ENCODE data around the gene TRAPPC3L.

TRAPPC3L gene

DNA sequence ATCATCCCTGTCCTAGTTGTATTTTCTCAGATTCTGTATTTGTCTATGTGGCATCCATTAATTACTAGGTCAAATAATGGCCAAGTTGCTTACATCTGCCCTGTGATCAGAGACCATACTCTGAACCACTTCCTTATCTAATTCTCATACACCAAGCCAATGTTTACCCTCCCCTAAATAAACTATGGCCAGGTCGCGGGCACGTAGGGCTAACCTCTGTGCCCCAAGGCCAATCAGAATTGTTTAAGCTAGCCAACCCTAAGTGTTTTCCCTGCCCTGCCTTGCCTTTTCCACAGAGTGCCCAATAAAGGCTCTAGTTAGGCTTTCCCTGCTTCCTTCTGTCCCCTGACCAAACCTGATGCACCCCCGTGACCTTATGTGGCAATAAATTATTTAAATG is 5.3 kb upstream of the TRAPPC3L start:
- TF ChIP-seq, protein P1, sequence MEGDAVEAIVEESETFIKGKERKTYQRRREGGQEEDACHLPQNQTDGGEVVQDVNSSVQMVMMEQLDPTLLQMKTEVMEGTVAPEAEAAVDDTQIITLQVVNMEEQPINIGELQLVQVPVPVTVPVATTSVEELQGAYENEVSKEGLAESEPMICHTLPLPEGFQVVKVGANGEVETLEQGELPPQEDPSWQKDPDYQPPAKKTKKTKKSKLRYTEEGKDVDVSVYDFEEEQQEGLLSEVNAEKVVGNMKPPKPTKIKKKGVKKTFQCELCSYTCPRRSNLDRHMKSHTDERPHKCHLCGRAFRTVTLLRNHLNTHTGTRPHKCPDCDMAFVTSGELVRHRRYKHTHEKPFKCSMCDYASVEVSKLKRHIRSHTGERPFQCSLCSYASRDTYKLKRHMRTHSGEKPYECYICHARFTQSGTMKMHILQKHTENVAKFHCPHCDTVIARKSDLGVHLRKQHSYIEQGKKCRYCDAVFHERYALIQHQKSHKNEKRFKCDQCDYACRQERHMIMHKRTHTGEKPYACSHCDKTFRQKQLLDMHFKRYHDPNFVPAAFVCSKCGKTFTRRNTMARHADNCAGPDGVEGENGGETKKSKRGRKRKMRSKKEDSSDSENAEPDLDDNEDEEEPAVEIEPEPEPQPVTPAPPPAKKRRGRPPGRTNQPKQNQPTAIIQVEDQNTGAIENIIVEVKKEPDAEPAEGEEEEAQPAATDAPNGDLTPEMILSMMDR (IDR thresholded peaks at IDR 0.05; ENCODE audit: low read depth, low read length): no peak
- TF ChIP-seq EZH2phosphoT487 (IDR thresholded peaks at IDR 0.05; ENCODE audit: low read depth): no peak
- Histone ChIP-seq H3K9ac (ENCODE audit: low read length) (no peak overlapping the region), H3K27ac (ENCODE audit: low read length) (no peak overlapping the region), H3K36me3 (replicated peaks; ENCODE audit: low read depth, low read length) (no peaks in the 10 kb centered on the region), H2AFZ (ENCODE audit: low read depth, low read length) (no peak overlapping the region), H4K20me1 (ENCODE audit: insufficient read depth, low read length) (no peaks in the 10 kb centered on the region), H3K4me2 (ENCODE audit: low read length) (no peak overlapping the region), H3K9me3 (ENCODE audit: insufficient read depth, low read length) (no peaks in the 10 kb centered on the region), H3K27me3 (ENCODE audit: low read depth, low read length) (peaks cover 9% of the 10 kb centered on the region; the same call in 1 of the 2 replicates), H3K4me3 (ENCODE audit: low read length) (no peak overlapping the region), H3K4me1 (ENCODE audit: low read length) (no peaks in the 10 kb centered on the region), H3K79me2 (ENCODE audit: low read length) (no peaks in the 10 kb centered on the region)

- Histone ChIP-seq H3K4me3 (ENCODE audit: low read length) (no peak overlapping the region), H3K36me3 (replicated peaks; ENCODE audit: low read depth, low read length) (no peaks in the 10 kb centered on the region), H4K20me1 (ENCODE audit: insufficient read depth, low read length) (no peaks in the 10 kb centered on the region), H3K79me2 (ENCODE audit: low read length) (no peaks in the 10 kb centered on the region), H3K27me3 (ENCODE audit: low read depth, low read length) (peaks cover 10% of the 10 kb centered on the region), H3K9me3 (ENCODE audit: insufficient read depth, low read length) (no peaks in the 10 kb centered on the region), H3K27ac (ENCODE audit: low read length) (no peak overlapping the region), H3K4me1 (ENCODE audit: low read length) (no peaks in the 10 kb centered on the region), H3K9ac (ENCODE audit: low read length) (no peak overlapping the region), H3K4me2 (ENCODE audit: low read length) (no peak overlapping the region), H2AFZ (ENCODE audit: low read depth, low read length) (no peak overlapping the region)
- TF ChIP-seq, protein P1 (IDR thresholded peaks at IDR 0.05; ENCODE audit: low read depth, low read length): no peak
- no peak for TF ChIP-seq EZH2phosphoT487 (IDR thresholded peaks at IDR 0.05; ENCODE audit: low read depth)
Measured at GRCh38 chr6:116547358-116547757, 1.9 kb upstream of the TRAPPC3L start.

- Histone ChIP-seq H3K27ac (ENCODE audit: low read length) (no peak overlapping the region), H3K36me3 (replicated peaks; ENCODE audit: low read depth, low read length) (no peaks in the 10 kb centered on the region), H3K4me3 (ENCODE audit: low read length) (no peak overlapping the region), H3K4me2 (ENCODE audit: low read length) (no peak overlapping the region), H3K4me1 (ENCODE audit: low read length) (peaks cover 3% of the 10 kb centered on the region; the same call in 1 of the 2 replicates), H3K79me2 (ENCODE audit: low read length) (no peaks in the 10 kb centered on the region), H4K20me1 (ENCODE audit: insufficient read depth, low read length) (no peaks in the 10 kb centered on the region), H3K9me3 (ENCODE audit: insufficient read depth, low read length) (no peaks in the 10 kb centered on the region), H3K27me3 (ENCODE audit: low read depth, low read length) (peaks cover 21% of the 10 kb centered on the region), H3K9ac (ENCODE audit: low read length) (no peak overlapping the region), H2AFZ (ENCODE audit: low read depth, low read length) (no peak overlapping the region)
- TF ChIP-seq, protein P1 (IDR thresholded peaks at IDR 0.05; ENCODE audit: low read depth, low read length): no peak
- no peak for TF ChIP-seq EZH2phosphoT487 (IDR thresholded peaks at IDR 0.05; ENCODE audit: low read depth)
Measured at GRCh38 chr6:116543149-116543548, 2.3 kb downstream of the TRAPPC3L start.

DNA sequence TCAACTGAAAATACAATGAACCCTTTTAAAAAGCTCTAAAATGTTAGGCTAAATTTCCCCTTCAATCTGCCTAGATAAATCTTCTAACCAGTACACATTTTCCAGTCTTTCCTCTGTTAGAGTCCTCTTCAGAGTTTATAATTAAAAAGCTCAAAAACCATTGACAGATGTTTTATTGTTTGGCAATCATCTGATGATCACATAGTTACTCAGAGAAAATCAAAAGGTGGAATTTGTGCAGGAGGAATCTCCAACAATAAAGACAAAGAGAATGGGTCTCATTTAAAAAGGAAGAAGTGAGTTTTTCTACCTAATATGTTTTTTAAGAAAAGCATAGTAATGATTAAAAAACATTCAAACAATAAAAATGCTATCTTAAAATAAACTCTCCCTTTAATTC is 3.1 kb downstream of the TRAPPC3L start:
- Histone ChIP-seq H3K27ac (ENCODE audit: low read length) (no peak overlapping the region), H4K20me1 (ENCODE audit: insufficient read depth, low read length) (no peaks in the 10 kb centered on the region), H3K9me3 (ENCODE audit: insufficient read depth, low read length) (no peaks in the 10 kb centered on the region), H3K4me1 (ENCODE audit: low read length) (peaks cover 3% of the 10 kb centered on the region; the same call in 1 of the 2 replicates), H2AFZ (ENCODE audit: low read depth, low read length) (no peak overlapping the region), H3K27me3 (ENCODE audit: low read depth, low read length) (peaks cover 21% of the 10 kb centered on the region), H3K79me2 (ENCODE audit: low read length) (no peaks in the 10 kb centered on the region), H3K4me3 (ENCODE audit: low read length) (no peak overlapping the region), H3K9ac (ENCODE audit: low read length) (no peak overlapping the region), H3K36me3 (replicated peaks; ENCODE audit: low read depth, low read length) (no peaks in the 10 kb centered on the region), H3K4me2 (ENCODE audit: low read length) (no peak overlapping the region)
- no peak for TF ChIP-seq EZH2phosphoT487 (IDR thresholded peaks at IDR 0.05; ENCODE audit: low read depth)
- TF ChIP-seq, protein P1 (IDR thresholded peaks at IDR 0.05; ENCODE audit: low read depth, low read length): no peak
